ENCODE measurements around the gene DECR2.
A peak's percentile ranks its signal among the peaks of the same experiment; 100 is the strongest.

Gene DECR2

DNA sequence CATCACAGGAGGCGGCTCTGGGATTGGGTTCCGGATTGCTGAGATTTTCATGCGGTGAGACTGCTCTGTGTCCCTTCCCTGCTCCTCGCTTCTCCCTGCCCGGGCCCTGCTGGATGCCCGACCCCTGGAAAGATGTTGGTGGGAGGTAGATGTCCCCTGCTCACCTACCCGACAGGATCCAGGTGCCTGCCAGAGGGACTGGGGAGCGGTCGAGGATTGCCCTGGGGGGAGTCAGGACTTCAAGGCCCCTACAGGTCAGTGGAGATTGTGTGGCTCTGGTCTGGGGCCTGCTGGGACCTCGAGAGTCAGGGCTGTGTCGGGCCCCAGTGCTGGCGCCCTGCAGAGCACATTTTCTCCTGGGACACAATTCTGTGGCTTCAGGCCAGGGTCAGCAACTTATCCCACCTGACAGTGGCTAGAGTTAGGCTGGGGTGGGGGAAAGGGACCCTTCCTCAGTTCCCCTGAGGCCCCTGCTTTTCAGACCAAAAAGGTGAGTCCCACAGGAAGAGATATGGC, 3.3 kb downstream of the DECR2 start:
- Histone ChIP-seq H2BK12ac (ENCODE audit: low read length) (no peak overlapping the region), H3K9ac (ENCODE audit: low read length) (no peak overlapping the region), H3K4me2 (ENCODE audit: low read length) (no peak overlapping the region), H4K12ac (ENCODE audit: low read depth, low read length) (no peak overlapping the region), H3K4ac (ENCODE audit: low read depth, low read length) (no peak overlapping the region), H3K4me1 (ENCODE audit: control insufficient read depth in 1 of 2, insufficient read depth in 2 of 2, low read length in 2 of 2) (peaks cover 8 to 15% of the 10 kb centered on the region in 2 experiments), H3K36me3 (ENCODE audit: control insufficient read depth in 1 of 2, insufficient read depth in 2 of 2, low read length in 2 of 2) (peaks cover 10 to 11% of the 10 kb centered on the region in 2 experiments), H4K91ac (ENCODE audit: low read depth, low read length) (no peak overlapping the region), H2BK120ac (ENCODE audit: insufficient read depth, low read length, poor library complexity) (no peak overlapping the region), H3K9me3 (ENCODE audit: insufficient read depth, low read depth, low read length) (no peaks in the 10 kb centered on the region), H3K79me2 (ENCODE audit: control insufficient read depth, insufficient read depth, low read length, poor library complexity) (peaks cover 4% of the 10 kb centered on the region), H3K79me1 (ENCODE audit: low read length) (peaks cover 6% of the 10 kb centered on the region), H2BK5ac (ENCODE audit: low read depth, low read length, poor library complexity) (no peak overlapping the region), H4K8ac (ENCODE audit: low read depth, low read length) (no peak overlapping the region), H3K27ac (ENCODE audit: low read depth, low read length) (peak overlapping the region; percentile 24), H3K4me3 (ENCODE audit: low read depth, low read length) (no peak overlapping the region), H3K18ac (ENCODE audit: low read length) (no peak overlapping the region), H3K27me3 (ENCODE audit: insufficient read depth, low read length) (no peaks in the 10 kb centered on the region), H2AFZ (ENCODE audit: insufficient read depth, low read length, poor library complexity) (no peak overlapping the region), H2AK5ac (ENCODE audit: low read length) (no peak overlapping the region), H3K14ac (ENCODE audit: low read length) (no peak overlapping the region), H3K23ac (ENCODE audit: low read length) (no peak overlapping the region)
- WGBS (ENCODE audit: extremely low coverage, insufficient coverage, insufficient read length): no CpG with 5 or more reads among the region's 12 CpGs
- peak in 1 of 2 donors; percentile 70 for DNase-seq

DNA sequence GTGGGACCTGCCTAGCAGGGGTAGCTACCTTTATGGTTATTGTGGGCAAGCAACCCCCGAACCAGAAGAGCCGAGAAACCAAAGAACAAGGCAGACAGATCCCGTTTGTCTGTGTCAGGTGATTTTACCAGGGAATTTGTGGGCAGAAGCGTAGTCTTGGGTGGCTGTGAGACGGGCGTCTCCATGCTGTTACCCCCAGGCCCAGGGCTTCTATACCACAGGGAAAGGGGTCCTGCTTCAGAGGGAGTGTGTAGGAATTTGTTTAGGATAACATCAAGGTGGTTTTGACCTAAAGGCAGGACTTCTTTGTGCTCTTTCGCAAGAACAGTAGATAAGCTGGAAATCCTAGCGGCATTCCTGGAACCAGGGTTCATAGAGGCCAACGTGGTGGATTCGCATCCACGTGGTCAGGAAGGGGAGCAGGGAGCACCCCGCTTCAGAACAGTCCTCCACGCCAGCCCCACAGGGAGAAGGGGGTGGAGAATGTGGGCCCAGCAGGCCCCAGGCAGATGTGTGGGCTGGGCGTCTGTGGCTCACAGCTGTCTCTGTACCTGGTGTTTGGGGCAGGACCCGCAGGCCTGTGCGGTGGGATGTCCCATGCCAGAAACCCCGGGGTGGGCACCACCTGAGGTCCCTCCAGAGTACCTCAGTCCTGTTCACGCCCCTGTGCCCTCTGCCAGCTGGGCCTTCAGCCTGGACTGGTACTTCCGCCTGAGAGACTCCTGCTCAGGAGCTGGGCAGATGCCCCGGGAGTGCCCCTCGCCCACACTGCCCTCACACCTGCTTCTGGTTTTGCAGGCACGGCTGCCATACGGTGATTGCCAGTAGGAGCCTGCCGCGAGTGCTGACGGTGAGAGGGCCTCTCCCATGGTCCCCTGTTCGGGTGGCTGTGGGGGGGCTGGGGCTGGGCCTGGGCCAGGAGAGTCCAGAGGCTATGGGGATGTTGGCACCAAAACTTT, 4.1 kb downstream of the DECR2 start:
- Histone ChIP-seq H4K12ac (ENCODE audit: low read depth, low read length) (no peak overlapping the region), H3K79me1 (ENCODE audit: low read length) (peaks cover 6% of the 10 kb centered on the region), H3K23ac (ENCODE audit: low read length) (no peak overlapping the region), H3K4me1 (ENCODE audit: control insufficient read depth in 1 of 2, insufficient read depth in 2 of 2, low read length in 2 of 2) (peaks cover 5 to 11% of the 10 kb centered on the region in 2 experiments), H4K8ac (ENCODE audit: low read depth, low read length) (no peak overlapping the region), H2BK120ac (ENCODE audit: insufficient read depth, low read length, poor library complexity) (no peak overlapping the region), H2AFZ (ENCODE audit: insufficient read depth, low read length, poor library complexity) (no peak overlapping the region), H3K27me3 (ENCODE audit: insufficient read depth, low read length) (no peaks in the 10 kb centered on the region), H3K9ac (ENCODE audit: low read length) (no peak overlapping the region), H3K4ac (ENCODE audit: low read depth, low read length) (no peak overlapping the region), H4K91ac (ENCODE audit: low read depth, low read length) (no peak overlapping the region), H3K27ac (ENCODE audit: low read depth, low read length) (no peak overlapping the region), H3K79me2 (ENCODE audit: control insufficient read depth, insufficient read depth, low read length, poor library complexity) (peaks cover 4% of the 10 kb centered on the region), H2BK12ac (ENCODE audit: low read length) (no peak overlapping the region), H3K9me3 (ENCODE audit: insufficient read depth, low read depth, low read length) (no peaks in the 10 kb centered on the region), H2BK5ac (ENCODE audit: low read depth, low read length, poor library complexity) (no peak overlapping the region), H3K18ac (ENCODE audit: low read length) (no peak overlapping the region), H3K14ac (ENCODE audit: low read length) (no peak overlapping the region), H2AK5ac (ENCODE audit: low read length) (no peak overlapping the region), H3K4me3 (ENCODE audit: low read depth, low read length) (no peak overlapping the region), H3K4me2 (ENCODE audit: low read length) (no peak overlapping the region), H3K36me3 (ENCODE audit: control insufficient read depth in 1 of 2, insufficient read depth in 2 of 2, low read length in 2 of 2) (peaks cover 8 to 10% of the 10 kb centered on the region in 2 experiments)
- DNase-seq: peak in 1 of 2 donors; percentile 82
- no CpG with 5 or more reads among the region's 27 CpGs for WGBS (ENCODE audit: extremely low coverage, insufficient coverage, insufficient read length)

DNA sequence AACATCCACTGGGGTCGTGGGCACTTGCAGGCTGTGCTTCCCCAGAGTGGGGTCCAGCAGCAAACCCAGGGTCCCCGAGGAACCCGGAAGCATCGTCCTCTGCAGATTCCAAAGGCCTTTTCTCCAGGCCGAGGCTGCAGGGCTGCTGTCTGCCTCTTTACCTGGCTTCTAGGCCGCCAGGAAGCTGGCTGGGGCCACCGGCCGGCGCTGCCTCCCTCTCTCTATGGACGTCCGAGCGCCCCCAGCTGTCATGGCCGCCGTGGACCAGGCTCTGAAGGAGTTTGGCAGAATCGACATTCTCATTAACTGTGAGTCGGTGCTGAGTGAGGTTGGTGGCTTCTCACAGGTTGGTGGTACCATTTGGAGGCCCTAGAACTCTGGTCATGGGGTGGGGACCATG, 5.6 kb downstream of the DECR2 start:
- peaks cover 4 to 11% of the 10 kb centered on the region in 2 experiments for H3K4me1 ChIP-seq (ENCODE audit: control insufficient read depth in 1 of 2, insufficient read depth in 2 of 2, low read length in 2 of 2)
- H4K91ac ChIP-seq (ENCODE audit: low read depth, low read length): no peak overlapping the region
- H2AFZ ChIP-seq (ENCODE audit: insufficient read depth, low read length, poor library complexity): no peak overlapping the region
- H3K36me3 ChIP-seq (ENCODE audit: control insufficient read depth in 1 of 2, insufficient read depth in 2 of 2, low read length in 2 of 2): peaks cover 15 to 20% of the 10 kb centered on the region in 2 experiments
- no CpG with 5 or more reads among the region's 16 CpGs for WGBS (ENCODE audit: extremely low coverage, insufficient coverage, insufficient read length)
- H3K79me2 ChIP-seq (ENCODE audit: control insufficient read depth, insufficient read depth, low read length, poor library complexity): no peaks in the 10 kb centered on the region
- no peak overlapping the region for H3K18ac ChIP-seq (ENCODE audit: low read length)
- H3K9me3 ChIP-seq (ENCODE audit: insufficient read depth, low read depth, low read length): no peaks in the 10 kb centered on the region
- H3K4me2 ChIP-seq (ENCODE audit: low read length): no peak overlapping the region
- H3K27ac ChIP-seq (ENCODE audit: low read depth, low read length): no peak overlapping the region
- no peak overlapping the region for H2BK5ac ChIP-seq (ENCODE audit: low read depth, low read length, poor library complexity)
- no peak overlapping the region for H2BK120ac ChIP-seq (ENCODE audit: insufficient read depth, low read length, poor library complexity)
- H3K23ac ChIP-seq (ENCODE audit: low read length): no peak overlapping the region
- H3K4ac ChIP-seq (ENCODE audit: low read depth, low read length): no peak overlapping the region
- H3K14ac ChIP-seq (ENCODE audit: low read length): no peak overlapping the region
- H2AK5ac ChIP-seq (ENCODE audit: low read length): no peak overlapping the region
- no peak overlapping the region for H4K8ac ChIP-seq (ENCODE audit: low read depth, low read length)
- no peak overlapping the region for H4K12ac ChIP-seq (ENCODE audit: low read depth, low read length)
- H2BK12ac ChIP-seq (ENCODE audit: low read length): no peak overlapping the region
- no peak for DNase-seq
- no peak overlapping the region for H3K9ac ChIP-seq (ENCODE audit: low read length)
- H3K27me3 ChIP-seq (ENCODE audit: insufficient read depth, low read length): no peaks in the 10 kb centered on the region
- no peaks in the 10 kb centered on the region for H3K79me1 ChIP-seq (ENCODE audit: low read length)
- no peak overlapping the region for H3K4me3 ChIP-seq (ENCODE audit: low read depth, low read length)

DNA sequence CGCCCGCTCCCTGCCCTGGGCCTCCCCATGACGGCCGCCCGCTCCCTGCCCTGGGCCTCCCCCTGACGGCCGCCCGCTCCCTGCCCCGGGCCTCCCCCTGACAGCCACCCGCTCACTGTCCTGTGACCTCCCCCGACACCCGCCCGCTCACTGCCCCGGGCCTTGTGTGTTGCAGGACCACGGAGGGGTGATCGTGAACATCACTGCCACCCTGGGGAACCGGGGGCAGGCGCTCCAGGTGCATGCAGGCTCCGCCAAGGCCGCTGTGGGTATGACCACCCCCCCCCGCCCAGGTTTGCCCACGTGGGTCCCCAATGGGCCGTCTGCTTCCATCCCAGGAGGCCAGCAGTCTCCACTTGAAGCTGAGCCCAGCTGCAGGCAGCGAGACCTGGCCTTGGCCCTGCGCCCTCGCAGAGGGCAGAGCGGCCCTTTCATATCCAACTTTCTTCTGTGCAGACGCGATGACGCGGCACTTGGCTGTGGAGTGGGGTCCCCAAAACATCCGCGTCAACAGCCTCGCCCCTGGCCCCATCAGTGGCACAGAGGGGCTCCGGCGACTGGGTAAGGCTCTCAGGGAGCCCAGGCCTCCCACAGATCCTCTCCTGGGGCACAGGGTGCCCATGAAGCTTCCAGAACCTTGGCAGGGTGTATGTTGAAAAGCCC, 9.0 kb downstream of the DECR2 start:
- no peak overlapping the region for H2AFZ ChIP-seq (ENCODE audit: insufficient read depth, low read length, poor library complexity)

More for the DNA sequence above, 9.0 kb downstream of the DECR2 start:
- Histone ChIP-seq H2AK5ac (ENCODE audit: low read length) (no peak overlapping the region), H2BK5ac (ENCODE audit: low read depth, low read length, poor library complexity) (no peak overlapping the region), H3K23ac (ENCODE audit: low read length) (no peak overlapping the region), H3K27me3 (ENCODE audit: insufficient read depth, low read length) (no peaks in the 10 kb centered on the region), H2BK12ac (ENCODE audit: low read length) (no peak overlapping the region), H3K9me3 (ENCODE audit: insufficient read depth, low read depth, low read length) (no peaks in the 10 kb centered on the region), H3K27ac (ENCODE audit: low read depth, low read length) (no peak overlapping the region), H3K4ac (ENCODE audit: low read depth, low read length) (no peak overlapping the region), H3K14ac (ENCODE audit: low read length) (no peak overlapping the region), H3K36me3 (ENCODE audit: control insufficient read depth in 1 of 2, insufficient read depth in 2 of 2, low read length in 2 of 2) (peaks cover 15 to 20% of the 10 kb centered on the region in 2 experiments), H3K4me3 (ENCODE audit: low read depth, low read length) (no peak overlapping the region), H3K79me2 (ENCODE audit: control insufficient read depth, insufficient read depth, low read length, poor library complexity) (no peaks in the 10 kb centered on the region), H4K12ac (ENCODE audit: low read depth, low read length) (no peak overlapping the region), H2BK120ac (ENCODE audit: insufficient read depth, low read length, poor library complexity) (no peak overlapping the region), H4K91ac (ENCODE audit: low read depth, low read length) (no peak overlapping the region), H3K4me1 (ENCODE audit: control insufficient read depth in 1 of 2, insufficient read depth in 2 of 2, low read length in 2 of 2) (peaks cover 5 to 9% of the 10 kb centered on the region in 2 experiments), H3K79me1 (ENCODE audit: low read length) (peaks cover 2% of the 10 kb centered on the region), H3K18ac (ENCODE audit: low read length) (no peak overlapping the region), H3K4me2 (ENCODE audit: low read length) (no peak overlapping the region), H3K9ac (ENCODE audit: low read length) (no peak overlapping the region), H4K8ac (ENCODE audit: low read depth, low read length) (no peak overlapping the region)
- DNase-seq: no peak
- no CpG with 5 or more reads among the region's 36 CpGs for WGBS (ENCODE audit: extremely low coverage, insufficient coverage, insufficient read length)
